GM03348 (cell line): ENCODE results near the gene APOA4.
A peak's percentile ranks its signal among the peaks of the same experiment; 100 is the strongest.
"Not testable (repeated sequence)": the region's sequence is repeated elsewhere in the genome, so short reads cannot be mapped to it uniquely, and the experiment has no call there.

Experiments used
- DNase-seq: peaks from one replicate; pipeline ENCODE4 v3.0.0; 2012; ENCODE audit warnings: low spot score

Gene APOA4

DNA sequence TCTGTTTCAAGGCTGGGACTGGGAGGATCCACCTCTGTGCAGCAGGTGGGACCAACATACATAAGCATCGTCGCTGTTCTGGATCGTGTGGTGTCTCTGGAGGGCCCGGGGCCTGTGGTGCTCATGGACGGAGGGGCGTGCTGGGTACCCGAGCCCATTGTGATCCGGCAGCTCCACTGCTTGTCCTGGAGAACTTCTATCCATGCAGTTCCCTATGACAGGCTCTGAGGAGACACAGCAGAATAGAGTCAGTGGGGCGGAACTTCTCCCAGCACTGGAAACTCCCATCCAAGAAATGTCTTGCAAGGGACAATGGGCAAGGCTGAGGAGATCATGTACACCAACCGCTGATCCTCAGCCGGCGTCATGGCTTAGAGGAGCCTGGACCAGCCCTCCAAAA is 26.0 kb upstream of the APOA4 start:
- DNase-seq = no peak

DNA sequence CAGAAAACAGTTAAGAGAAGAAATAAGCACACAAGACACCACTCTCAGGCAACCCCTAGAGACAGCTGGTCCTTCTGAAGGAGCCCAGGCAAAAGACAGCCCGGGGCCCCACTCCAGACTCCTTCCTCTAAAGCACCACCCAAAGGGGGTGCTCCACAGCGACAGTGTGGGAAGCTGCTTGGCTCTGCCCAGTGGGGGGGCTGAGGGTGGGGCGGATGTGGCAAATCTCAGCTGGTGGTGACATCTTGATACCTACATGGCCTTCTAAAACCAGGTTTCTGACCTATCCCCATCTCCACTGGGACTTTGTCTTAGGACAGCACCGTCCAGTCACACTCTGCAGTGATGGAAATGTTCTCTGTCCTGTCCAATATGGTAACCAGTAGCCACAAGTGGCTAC is 24.5 kb upstream of the APOA4 start:
- DNase-seq = no peak

DNA sequence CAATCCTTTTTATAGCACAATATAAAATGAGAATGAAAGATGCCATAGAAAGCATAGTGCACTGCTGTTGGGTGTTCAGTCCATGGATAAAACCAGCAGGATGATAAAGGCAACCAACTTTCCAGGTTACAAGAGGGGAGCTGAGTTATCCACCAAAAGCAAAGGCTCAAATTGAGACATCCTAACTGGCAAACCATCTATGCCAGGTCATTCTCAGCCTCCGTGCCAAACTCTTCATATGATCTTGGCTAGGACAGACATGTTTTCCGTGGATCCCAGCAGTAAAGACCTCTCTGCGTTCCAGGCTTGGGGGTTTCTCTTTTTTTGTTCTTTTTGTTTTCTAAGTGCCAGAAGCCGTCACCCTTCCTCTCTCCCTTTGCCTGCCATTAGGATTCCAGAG is 21.6 kb upstream of the APOA4 start:
- no peak for DNase-seq

DNA sequence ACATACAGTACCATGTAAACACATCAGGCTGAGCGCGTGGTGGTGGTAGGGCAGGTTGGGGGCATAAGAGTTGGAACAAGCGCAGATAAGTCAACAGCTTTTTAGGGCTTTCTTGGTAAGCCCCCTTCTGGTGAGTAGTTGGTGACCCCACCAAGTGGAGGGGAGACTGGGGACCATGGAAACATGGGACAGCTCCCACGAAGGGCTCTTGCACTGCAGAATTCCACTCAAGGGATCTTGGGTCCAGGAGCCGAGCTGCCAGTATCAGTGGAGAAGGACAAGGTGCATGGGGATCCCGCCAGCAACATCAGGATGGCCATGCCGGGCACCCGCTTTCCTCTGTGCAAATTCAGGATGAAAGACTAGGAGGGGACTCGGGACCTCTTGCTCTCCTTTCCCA is 20.6 kb upstream of the APOA4 start:
- DNase-seq = no peak

DNA sequence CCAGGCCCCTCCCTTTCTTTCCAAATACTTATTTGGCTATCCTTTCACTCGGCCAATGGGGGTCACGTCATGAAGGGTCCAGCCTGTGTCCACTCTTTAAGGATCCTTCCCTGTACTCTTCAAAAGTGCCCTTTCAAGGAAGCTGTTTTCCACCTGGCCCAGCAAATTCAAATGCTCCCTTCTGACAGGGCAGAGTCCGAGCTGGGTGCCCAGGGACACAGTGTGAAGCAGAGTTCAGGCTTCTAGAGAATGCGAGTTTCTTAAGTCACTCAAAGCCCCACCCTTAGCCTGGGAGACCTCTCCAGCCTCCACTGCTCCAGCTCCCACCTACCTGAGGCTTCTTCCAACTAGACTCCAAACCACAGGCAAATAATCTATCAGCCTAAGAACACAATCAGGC is 19.8 kb upstream of the APOA4 start:
- DNase-seq = no peak

DNA sequence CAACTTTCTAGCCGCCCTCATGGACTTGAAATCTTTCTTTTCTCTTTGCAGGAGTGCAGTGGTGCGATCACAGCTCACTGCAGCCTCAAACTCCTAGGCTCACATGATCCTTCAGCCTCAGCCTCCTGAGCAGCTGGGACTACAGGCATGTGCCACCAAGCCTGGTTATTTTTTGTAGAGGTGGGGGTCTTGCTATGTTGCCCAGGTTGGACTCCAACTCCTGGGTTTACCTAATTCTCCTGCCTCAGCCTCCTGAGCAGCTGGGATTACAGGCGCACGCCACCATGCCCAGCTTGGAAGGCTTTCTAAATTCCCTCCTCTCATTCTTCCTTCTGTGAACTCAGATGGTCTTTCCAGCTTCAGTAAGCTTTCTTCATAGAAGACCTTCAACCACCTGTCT is 19.0 kb upstream of the APOA4 start:
- no peak for DNase-seq

DNA sequence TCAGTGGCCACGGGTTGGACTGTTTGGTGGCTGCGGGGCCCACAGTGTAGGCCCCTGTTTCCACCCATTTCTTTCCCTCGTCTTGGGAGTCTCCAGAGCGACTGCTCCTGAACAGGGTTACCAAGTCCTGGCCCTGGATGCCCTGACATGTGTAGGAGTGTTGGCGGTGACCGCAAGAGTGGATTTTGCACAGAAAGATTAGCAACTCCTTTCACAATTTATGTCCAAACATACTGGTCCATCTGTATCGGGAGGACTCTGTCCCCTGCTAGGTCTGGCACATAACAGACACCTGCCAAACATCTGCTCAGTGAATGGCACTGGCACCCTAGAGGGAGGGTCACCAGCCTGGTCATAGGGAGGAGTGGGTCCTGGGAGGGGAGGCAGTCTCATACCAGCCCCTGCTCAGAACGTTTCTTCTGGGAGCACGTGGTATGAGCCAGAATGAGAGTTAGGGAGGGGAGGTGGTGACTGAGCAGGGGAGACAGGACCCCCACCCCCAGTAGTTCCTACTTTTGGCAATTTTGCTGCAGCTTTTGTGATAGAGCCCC is 17.7 kb upstream of the APOA4 start:
- no peak for DNase-seq

DNA sequence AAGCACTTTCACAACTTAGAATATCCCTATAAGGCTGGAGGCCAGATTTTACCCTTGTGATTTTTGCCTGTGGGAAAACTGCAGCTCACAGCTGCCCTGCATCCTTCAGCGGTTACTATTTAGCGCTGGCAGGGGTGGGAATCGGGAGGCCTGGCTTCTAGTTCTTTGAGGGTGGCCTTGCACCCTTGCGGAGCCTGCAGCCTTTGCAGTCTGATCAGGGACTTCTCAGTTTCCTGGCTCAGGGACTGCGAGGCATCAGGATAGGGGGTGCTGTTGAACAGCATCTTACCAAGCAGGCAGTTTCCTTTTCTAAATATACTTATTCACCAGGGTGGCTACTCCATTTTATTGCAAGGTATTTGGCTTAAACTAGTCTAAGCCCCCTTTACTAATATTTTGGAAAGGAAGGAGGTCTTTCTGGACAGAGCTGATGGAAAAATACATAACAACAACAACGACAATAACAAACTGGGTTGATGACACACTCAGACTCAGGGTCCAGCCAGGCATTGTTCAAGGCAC is 17.2 kb upstream of the APOA4 start:
- DNase-seq = peak; percentile 15

DNA sequence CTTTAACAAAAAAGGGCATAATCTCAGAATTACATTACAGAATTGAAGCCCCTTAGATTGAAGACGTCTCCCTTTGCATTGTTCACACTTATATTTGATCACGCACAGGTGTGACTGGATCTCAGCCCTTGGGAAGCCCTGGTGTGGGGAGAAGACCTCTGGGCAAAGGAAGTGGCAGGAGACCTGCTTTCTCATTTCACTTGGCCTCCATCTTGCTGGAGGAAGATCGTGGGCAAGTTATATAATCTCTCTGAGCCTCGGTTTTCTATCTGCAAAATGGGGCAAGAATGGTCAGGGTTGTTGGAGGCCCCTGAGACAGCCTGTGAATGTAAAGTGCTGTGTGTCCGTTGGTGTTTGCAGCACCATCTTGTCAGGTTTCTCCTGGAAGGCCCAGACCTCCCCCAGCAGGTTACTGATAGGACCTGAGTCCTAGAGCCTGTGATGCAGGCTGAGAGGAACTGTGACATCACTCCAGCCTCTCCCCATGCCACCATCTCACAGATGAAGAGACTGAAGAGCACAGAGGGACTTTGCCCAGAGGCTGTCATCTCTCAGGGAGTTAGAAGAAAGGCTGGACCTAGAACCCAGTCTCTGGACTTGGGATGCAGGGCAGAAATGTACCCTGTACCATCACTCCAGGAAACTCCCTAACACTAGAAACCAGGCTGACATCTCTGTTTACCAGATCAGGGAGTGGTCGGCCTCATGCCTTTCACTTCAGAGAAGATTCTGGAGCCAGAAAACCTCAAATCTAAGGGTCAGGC is 15.4 kb upstream of the APOA4 start:
- no peak for DNase-seq

DNA sequence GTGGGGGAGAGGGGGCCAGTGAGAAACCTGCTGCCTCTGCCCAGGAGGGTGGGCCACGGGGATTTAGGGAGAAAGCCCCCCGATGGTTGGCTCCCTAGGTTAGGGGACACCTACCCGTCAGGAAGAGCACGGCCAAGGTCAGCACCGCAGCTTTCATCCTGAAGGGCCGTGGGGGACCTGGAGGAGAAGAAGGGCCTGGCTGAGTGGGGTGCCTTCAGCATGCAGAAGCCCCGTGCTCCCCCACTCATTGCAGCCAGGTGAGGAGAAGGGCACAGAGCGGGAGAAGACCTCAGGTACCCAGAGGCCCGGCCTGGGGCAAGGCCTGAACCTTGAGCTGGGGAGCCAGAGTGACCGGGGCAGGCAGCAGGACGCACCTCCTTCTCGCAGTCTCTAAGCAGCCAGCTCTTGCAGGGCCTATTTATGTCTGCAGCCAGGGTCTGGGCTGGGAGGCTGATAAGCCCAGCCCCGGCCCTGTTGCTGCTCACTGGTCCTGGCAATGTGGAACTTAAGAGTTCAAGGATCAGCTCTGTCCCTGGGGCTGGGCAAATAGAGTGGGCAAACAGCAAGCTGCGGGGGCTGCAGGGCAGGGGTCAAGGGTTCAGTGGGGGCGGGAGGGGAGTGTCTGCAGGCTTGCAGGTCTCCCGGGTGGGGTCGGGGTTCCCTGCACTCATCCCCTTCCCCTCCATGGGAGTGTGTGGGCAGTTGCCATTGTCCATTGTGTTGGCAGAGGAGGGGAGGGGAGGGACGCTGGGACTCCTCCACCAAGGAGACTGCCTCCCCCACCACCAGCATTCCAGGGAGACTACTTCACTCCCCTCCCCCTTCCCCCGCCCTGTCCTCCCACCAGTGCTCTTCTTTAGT is 14.4 kb upstream of the APOA4 start, which contains the start of gene APOA1:
Gene APOA1, minus strand, starts transcription at position 392 of the 861 bp plus-strand sequence. Its CDS starts 235 bp downstream, at position 157.
- no peak for DNase-seq

DNA sequence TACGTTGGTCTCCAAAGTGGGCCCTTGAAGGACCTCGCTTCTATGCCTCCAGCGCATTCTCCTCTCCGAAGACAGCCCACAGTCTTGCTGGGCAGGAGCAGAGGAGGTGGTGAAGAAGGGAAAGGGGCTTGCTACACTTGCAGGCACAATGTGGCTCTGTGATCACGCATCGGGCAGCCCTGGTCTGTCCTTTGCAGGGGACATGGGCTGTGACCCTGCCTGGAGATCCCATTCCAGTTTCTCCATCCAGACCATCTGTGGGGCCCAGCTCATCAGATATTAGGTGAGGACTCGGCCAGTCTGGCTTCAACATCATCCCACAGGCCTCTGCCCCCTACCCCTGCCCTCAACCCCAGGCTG is 13.5 kb upstream of the APOA4 start:
- no peak for DNase-seq

DNA sequence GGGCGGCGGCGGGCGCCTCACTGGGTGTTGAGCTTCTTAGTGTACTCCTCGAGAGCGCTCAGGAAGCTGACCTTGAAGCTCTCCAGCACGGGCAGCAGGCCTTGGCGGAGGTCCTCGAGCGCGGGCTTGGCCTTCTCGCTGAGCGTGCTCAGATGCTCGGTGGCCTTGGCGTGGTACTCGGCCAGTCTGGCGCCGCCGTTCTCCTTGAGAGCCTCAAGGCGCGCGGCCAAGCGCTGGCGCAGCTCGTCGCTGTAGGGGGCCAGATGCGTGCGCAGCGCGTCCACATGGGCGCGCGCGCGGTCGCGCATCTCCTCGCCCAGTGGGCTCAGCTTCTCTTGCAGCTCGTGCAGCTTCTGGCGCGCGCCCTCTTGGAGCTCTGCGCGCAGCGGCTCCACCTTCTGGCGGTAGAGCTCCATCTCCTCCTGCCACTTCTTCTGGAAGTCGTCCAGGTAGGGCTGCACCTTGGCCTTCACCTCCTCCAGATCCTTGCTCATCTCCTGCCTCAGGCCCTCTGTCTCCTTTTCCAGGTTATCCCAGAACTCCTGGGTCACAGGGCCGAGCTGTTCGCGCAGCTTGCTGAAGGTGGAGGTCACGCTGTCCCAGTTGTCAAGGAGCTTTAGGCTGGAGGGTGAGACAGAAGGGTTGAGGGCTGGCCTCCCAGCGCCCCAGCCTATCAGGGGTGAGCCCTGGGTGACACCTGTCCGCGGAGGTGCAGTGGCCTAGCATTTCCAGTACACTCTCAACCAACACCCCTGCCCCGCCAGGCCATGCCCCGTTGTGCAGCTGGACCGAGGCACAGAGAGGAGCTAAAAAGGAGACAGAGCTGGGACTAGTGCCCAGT is 12.9 kb upstream of the APOA4 start:
- DNase-seq = peak; percentile 84

DNA sequence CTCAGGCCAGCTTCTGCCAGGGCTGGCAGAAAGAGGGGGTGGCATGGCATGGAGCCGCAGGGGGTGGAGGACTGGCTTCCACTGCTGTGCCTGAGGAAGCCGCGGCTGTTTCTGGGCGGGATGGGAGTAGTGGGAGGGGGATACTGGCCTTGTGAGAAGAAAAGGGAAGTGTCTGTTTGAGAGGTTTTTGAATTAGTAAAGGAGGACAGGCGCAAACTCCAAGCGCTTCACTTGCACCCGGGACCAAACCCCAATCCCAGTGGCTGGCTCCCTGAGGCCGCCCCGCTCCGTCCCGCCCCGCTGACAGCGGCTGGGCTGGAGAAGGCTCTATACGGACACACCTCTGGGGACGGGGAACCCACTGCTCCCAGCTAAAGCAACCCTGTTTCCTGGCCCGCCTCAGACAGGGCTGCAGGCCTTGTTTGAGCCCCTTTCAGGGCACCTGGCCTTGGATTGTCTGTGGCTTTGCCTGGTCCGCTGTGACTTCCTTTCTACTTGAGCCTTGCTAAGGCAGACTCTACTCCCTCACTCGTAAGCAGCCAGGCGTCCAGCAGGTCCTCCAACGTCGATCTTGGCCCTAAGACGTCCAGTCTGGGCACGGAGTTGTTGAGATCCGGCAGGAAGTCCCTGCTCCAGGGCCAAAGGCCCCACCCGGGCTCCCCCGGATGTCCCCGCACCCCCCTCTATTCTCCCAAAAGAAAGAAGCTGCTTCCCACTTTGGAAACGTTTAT is 12.1 kb upstream of the APOA4 start:
- DNase-seq = no peak

DNA sequence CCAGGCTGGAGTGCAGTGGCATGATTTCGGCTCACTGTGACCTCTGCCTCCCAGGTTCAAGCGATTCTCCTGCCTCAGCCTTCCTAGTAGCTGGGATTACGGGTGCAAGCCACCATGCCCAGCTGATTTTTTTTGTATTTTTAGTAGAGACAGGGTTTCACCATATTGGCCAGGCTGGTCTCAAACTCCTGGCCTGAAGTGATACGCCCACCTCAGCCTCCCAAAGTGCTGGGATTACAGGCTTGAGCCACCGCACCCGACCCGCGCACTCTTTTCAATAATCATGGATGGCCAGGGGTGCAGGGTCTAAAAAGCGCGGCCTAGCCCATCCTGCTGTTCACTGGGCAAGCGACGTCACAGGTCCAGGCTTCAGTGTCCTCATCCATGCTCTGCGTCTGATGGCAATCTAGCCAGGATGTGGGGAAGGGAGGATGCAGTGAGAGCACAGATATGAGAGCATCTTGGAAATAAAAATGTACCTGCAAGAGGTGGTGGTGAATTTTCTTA is 11.5 kb upstream of the APOA4 start:
- not testable (repeated sequence) for DNase-seq

DNA sequence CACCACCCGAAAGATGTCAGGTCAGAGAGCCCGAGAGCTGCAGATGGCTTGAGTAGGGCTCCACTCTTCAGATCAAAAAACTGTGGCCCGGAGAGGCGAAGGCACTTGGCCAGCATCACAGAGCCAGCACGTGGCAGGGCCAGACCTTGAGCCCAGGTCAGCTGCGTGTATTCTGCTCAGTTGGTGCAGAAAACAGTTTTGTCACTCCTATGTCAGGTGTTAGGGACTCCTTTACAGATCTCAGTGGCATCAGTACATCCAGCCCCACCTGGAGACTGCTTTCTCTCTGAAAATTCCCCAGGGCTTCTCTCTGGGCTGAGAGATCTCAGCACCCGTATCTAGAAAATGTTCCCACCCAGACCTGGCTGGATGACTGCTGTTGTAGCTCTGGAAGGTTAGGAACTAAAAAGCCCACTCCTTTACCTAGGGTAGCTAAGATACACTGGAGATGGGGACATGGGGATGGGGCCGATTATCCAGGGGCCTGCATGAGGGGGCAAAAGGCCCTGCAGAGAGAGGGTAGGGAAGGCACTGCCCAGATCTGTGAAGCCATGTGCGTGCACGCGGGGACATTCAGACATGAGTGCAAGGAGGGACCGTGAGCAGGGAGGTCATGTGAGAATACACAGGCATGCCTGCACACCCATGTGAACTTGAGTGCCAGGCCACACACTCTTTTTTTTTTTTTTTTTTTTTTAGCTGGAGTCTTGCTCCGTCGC is 10.9 kb upstream of the APOA4 start:
- DNase-seq = no peak

DNA sequence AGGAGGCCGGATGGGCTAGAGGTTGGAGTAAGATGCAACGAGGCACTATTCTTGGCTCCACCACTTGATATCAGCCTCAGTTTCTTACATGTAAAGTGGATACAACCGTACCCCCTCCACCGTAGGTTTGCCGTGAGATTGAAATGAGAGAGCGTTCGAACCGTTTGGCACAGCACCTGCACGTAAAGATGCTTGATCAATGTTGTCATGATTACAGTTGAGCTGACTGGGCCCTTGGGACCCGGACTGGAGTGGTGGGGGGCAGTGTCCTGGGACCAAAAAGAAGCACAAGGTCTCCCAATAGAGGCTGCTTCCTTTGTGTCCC is 10.3 kb upstream of the APOA4 start:
- DNase-seq = no peak

DNA sequence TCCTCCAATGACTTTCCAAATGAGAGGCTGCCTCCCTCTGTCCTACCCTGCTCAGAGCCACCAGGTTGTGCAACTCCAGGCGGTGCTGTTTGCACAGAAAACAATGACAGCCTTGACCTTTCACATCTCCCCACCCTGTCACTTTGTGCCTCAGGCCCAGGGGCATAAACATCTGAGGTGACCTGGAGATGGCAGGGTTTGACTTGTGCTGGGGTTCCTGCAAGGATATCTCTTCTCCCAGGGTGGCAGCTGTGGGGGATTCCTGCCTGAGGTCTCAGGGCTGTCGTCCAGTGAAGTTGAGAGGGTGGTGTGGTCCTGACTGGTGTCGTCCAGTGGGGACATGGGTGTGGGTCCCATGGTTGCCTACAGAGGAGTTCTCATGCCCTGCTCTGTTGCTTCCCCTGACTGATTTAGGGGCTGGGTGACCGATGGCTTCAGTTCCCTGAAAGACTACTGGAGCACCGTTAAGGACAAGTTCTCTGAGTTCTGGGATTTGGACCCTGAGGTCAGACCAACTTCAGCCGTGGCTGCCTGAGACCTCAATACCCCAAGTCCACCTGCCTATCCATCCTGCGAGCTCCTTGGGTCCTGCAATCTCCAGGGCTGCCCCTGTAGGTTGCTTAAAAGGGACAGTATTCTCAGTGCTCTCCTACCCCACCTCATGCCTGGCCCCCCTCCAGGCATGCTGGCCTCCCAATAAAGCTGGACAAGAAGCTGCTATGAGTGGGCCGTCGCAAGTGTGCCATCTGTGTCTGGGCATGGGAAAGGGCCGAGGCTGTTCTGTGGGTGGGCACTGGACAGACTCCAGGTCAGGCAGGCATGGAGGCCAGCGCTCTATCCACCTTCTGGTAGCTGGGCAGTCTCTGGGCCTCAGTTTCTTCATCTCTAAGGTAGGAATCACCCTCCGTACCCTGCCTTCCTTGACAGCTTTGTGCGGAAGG is 9.5 kb upstream of the APOA4 start:
- DNase-seq = no peak

DNA sequence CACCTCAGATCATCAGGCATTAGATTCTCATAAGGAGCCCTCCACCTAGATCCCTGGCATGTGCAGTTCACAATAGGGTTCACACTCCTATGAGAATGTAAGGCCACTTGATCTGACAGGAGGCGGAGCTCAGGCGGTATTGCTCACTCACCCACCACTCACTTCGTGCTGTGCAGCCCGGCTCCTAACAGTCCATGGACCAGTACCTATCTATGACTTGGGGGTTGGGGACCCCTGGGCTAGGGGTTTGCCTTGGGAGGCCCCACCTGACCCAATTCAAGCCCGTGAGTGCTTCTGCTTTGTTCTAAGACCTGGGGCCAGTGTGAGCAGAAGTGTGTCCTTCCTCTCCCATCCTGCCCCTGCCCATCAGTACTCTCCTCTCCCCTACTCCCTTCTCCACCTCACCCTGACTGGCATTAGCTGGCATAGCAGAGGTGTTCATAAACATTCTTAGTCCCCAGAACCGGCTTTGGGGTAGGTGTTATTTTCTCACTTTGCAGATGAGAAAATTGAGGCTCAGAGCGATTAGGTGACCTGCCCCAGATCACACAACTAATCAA is 8.8 kb upstream of the APOA4 start:
- DNase-seq = no peak
